Liver (tissue), 3 donors: ENCODE data around the gene RPS26.

Source experiments
- ATF3 ChIP-seq: IDR thresholded peaks from 2 replicates; pipeline ENCODE4 v1.6.1; 2016; ENCODE audit warnings: antibody characterized with exemption
- FOXA1 ChIP-seq: IDR thresholded peaks from 2 replicates; pipeline ENCODE4 v1.6.1; 2016; ENCODE audit warnings: antibody characterized with exemption
- GABPA ChIP-seq, 2 donors: IDR thresholded peaks in 1 of 2; conservative IDR thresholded peaks in 1 of 2; 2 replicates each; pipeline ENCODE4 v1.6.1; 2016; ENCODE audit warnings: antibody characterized with exemption in 2 of 2, mild to moderate bottlenecking in 1 of 2, moderate library complexity in 1 of 2
- JUND ChIP-seq, 2 donors: IDR thresholded peaks; 2 replicates each; pipeline ENCODE4 v1.6.1; 2016; ENCODE audit warnings: antibody characterized with exemption in 2 of 2
- RAD21 ChIP-seq, 2 donors: IDR thresholded peaks; 2 replicates each; pipeline ENCODE4 v1.6.1; 2016; ENCODE audit warnings: antibody characterized with exemption in 2 of 2, mild to moderate bottlenecking in 2 of 2
- REST ChIP-seq: IDR thresholded peaks from 2 replicates; pipeline ENCODE4 v1.6.1; 2016; ENCODE audit warnings: antibody characterized with exemption, mild to moderate bottlenecking
- SP1 ChIP-seq: IDR thresholded peaks from 2 replicates; pipeline ENCODE4 v1.6.1; 2018; ENCODE audit warnings: antibody characterized with exemption, mild to moderate bottlenecking
- TAF1 ChIP-seq: conservative IDR thresholded peaks from 2 replicates; pipeline ENCODE4 v1.6.1; 2016; ENCODE audit warnings: antibody characterized with exemption, mild to moderate bottlenecking
- TF ChIP-seq, protein P1 (sequence below): fragments of 150-350 bp; IDR thresholded peaks from 2 replicates; pipeline ENCODE4 v1.5.1; 2017; ENCODE audit warnings: improper control_type of control experiment, low read depth, low read length; ENCODE audit not compliant: missing input control
- TF ChIP-seq, protein P2 (sequence below): IDR thresholded peaks from 2 replicates; pipeline ENCODE4 v1.6.1; 2016; ENCODE audit warnings: antibody characterized with exemption
- donor health status: healthy.
- donor health status: healthy.

DNA sequence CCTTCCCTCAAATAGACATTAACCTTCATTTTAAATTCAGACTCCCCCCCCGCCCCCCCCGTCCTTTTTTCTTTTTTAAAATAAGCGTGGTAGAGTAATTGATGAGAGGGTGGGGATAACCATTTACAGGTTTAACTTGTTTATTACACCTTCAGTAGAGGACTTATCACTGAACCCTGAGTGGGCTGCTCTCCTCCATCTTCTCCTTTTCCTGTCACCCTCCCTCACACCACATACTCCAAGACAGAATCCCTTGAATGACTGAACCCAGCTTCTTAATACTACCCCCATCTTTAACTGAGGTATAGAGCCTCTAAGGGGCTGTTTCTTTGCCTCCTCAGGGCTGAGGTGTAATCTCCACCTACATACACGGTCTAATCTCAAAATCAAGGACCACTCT is 24.5 kb upstream of the RPS26 start:
- TF ChIP-seq, protein P1, sequence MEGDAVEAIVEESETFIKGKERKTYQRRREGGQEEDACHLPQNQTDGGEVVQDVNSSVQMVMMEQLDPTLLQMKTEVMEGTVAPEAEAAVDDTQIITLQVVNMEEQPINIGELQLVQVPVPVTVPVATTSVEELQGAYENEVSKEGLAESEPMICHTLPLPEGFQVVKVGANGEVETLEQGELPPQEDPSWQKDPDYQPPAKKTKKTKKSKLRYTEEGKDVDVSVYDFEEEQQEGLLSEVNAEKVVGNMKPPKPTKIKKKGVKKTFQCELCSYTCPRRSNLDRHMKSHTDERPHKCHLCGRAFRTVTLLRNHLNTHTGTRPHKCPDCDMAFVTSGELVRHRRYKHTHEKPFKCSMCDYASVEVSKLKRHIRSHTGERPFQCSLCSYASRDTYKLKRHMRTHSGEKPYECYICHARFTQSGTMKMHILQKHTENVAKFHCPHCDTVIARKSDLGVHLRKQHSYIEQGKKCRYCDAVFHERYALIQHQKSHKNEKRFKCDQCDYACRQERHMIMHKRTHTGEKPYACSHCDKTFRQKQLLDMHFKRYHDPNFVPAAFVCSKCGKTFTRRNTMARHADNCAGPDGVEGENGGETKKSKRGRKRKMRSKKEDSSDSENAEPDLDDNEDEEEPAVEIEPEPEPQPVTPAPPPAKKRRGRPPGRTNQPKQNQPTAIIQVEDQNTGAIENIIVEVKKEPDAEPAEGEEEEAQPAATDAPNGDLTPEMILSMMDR, result no peak
- TF ChIP-seq RAD21 (IDR thresholded peaks at IDR 0.05), result no peak
- TF ChIP-seq, protein P2, sequence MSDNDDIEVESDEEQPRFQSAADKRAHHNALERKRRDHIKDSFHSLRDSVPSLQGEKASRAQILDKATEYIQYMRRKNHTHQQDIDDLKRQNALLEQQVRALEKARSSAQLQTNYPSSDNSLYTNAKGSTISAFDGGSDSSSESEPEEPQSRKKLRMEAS, result no peak
- no peak for TF ChIP-seq ATF3
- no peak for TF ChIP-seq TAF1
- no peak for TF ChIP-seq JUND (IDR thresholded peaks at IDR 0.05)
- TF ChIP-seq SP1, result no peak
- no peak for TF ChIP-seq REST
- TF ChIP-seq GABPA (IDR thresholded peaks at IDR 0.05 in 1 of 2, conservative IDR thresholded peaks at IDR 0.05 in 1 of 2), result no peak
- no peak for TF ChIP-seq FOXA1
